IPS-NIHi7 (cell line): ENCODE results near the gene TOM1.

ENCODE experiments used
- DNase-seq: peaks from one replicate; pipeline ENCODE4 v3.0.0; 2012; ENCODE audit warnings: mixed read lengths; ENCODE audit errors: extremely low spot score

Gene TOM1

GRCh38 chr22:35307372-35307771, 7.7 kb downstream of the TOM1 start:
- DNase-seq, result no peak

DNA sequence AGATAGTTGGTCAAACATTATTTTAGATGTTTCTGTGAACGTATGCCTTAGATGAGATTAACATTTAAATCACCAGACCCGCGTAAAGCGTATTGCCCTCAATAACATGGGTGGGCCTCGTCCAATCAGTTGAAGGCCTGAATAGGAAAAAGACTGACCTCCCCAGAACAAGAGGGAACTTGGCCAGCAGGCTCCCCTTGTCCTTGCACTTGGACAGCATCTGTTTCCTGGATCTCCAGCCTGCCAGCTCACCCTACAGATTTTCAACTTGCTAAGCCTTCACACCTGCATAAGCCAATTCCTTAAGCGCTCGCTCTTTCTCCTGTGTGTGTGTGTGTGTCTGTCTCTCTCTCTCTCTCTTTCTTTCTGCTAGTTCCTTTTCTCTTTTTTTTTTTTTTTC, 8.2 kb downstream of the TOM1 start:
- no peak for DNase-seq

- no peak for DNase-seq
Observed at GRCh38 chr22:35308480-35309021, 8.9 kb downstream of the TOM1 start.

DNA sequence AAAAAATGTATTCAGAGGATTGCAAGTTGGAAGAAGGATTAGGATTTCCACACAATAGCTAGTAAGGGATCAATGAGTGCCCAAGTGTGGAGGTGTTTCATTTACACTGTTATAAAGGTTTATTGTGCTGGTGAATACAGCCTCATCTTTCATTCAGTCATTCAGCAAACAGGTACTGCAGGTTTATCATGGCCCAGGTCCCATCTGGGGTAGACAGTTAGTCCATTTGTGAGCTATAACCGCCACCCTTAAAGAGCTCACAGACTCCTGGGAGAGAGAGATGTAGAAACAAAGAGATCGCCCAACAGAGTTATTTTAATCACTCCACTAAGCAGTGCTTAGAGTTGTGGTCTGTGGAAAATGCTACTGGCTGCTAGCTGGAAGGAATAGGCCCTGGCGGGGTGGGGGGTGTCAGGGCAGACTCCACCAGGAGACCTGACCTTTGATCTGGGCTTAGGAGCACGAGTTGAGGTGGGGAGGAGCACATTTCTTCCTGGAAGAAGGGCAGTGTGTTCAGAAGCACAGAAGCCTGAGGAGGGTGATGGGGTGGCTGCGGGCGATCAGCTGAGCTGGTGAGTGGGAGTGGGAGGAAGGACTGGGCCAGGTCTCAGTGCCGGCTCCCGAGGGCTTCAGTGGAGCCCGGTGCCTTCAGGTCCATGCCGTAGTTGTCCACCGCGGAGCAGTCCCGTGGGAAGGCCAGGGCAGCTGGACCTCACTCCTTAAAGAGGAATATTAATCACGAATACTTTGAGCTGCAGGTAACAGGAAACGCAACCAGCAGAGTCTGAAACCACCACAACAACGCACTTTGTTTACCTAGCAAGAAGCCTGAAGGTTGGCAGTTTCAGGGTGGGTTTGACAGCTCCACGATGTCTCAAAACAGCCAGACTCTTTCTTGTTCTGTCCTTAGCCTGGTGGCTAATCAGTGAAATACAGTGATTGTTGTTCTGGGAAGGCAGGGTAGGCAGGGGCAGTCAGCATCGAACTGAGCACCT, 11.2 kb downstream of the TOM1 start:
- no peak for DNase-seq

DNA sequence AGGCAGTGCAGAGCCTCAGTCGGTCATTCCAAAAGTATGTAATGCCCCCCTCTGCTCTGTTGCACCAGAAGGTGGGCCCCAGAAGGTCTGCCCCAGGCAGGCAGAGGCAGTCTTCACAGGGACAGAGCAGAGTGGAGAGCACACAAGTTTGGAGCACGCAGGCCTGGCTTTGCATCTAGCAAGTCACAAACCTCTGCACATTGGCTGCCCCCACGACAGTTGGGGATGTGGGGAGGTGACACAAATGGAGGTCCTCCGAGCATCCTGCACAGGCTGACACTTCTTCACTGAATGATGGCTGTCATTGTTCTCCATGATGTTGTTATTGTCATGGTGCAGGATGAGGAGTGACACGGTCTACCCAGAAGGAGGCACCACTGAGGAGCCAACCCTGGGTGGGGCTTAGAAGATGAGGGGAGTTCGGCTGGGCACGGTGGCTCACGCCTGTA, 11.9 kb downstream of the TOM1 start:
- no peak for DNase-seq

DNA sequence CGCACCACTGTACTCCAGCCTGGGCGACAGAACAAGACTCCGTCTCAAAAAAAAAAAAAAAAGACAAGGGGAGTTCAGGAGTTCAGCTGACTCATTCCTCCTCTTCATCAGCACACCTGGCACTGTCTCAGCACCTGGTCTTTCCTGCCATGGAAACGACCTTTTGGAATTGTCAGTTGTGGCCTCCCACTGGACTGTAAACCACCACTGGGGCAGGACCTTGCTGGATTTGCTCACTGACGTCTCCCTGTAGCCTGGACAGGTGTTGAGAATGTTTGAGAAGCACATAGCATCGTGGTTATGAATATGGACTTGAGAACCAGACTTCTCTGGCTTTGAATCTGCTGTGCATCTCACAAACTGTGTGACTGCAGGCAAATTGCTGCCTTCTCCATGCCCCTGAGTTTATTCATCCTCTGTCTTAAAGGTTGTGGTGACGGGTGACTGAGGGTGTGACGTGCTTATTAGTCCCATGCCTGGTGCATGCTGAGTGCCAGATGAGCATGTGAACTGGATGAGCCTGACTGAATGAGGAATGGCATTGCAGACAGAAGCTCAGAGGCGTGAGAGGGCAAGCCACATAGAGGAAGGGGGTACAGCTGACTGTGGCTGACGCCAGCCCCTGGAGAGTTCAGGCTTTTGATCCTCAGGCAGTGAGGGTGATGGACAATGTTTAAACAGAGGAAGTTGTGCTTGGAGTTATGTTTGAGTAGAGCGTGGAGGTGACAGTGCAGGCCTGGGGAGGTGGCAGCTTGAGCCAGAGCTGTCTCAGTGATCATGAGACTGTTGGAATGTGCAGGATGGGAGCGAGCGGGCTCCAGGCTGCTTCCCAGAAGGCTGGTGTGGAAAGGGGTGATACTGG, 12.7 kb downstream of the TOM1 start:
- no peak for DNase-seq

DNA sequence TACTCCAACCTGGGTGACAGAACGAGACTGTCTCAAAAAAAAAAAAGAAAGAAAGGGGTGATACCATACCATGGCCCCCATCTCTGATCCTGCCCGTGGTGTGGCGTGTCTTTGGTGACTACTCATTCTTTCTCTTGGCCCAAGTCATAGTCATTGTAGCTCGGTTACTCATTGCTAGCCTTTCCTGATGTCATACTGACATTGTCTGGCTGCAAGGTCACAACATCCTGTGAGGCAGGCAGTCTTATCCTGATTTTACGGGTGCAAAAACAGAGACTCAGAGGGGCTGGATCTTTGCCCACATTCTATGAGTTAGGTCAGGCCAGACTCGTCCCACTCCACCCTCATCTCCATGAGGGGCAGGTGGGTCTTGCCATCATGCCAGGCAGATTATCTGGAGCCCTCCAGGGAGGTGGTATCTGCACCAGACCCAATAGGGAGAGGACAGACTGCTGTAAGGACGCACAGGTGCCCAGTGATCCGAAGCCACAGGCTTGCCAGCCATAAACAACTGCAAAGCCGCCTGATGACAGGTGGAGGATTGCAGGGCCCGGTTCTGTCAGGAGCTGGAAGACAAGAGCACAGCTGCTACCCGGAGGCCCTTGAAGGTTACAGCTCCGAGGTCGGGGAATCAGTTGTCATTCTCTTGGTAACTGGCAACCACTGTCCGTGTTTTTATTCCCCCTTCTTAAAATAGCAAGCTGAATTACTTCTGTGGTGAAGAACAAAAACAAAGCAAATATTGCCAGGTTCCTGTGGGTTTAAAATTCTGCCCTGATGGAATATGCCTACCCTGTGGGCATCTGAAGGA, 13.8 kb downstream of the TOM1 start:
- DNase-seq, result no peak

GRCh38 chr22:35314161-35314942, 14.7 kb downstream of the TOM1 start:
- peak; percentile 48 for DNase-seq

- no peak for DNase-seq
Observed at GRCh38 chr22:35315141-35315854, 15.6 kb downstream of the TOM1 start.

DNA sequence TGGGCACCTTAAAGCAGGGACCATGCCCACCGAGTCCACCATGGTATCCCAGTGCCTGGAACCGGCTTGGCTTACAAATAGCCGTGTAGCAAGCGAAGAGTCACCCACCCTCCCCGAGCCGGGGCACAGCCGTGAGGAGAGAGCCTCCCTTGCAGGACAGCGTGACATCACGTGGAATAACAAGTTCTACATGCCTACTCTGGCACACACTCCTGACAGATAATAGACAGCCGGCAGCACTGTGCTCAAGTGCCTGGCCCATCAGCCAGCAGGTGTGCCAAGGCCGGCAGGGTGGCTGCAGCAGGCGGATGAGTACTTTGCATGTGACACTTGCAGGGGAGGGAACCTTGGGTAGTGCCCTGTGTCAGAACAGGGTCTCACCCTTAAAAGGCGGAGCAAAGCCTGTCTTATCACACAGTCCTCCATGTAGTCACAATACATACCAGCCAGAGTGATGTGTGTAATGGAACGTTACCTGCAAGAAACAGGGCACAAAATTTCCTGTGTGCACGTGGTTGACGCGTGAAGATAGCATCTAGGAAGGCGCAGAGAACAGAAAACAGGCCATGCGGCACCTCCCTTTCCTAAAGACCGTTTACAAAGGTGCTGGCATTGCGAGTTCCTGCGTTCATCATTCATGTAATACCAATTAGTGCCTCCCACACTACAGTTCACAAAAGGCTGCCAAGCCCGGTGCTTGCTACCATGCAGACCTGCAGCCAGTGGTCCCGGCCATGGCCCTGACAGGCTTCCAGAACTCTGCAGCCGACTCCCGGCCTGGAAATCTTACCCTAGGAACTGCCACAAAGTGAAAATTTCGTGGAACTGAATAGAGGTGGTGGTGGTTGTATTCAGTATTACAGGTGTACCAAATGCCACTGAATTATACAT, 16.4 kb downstream of the TOM1 start:
- no peak for DNase-seq

- DNase-seq, result no peak
Observed at GRCh38 chr22:35316751-35317150, 17.1 kb downstream of the TOM1 start.

DNA sequence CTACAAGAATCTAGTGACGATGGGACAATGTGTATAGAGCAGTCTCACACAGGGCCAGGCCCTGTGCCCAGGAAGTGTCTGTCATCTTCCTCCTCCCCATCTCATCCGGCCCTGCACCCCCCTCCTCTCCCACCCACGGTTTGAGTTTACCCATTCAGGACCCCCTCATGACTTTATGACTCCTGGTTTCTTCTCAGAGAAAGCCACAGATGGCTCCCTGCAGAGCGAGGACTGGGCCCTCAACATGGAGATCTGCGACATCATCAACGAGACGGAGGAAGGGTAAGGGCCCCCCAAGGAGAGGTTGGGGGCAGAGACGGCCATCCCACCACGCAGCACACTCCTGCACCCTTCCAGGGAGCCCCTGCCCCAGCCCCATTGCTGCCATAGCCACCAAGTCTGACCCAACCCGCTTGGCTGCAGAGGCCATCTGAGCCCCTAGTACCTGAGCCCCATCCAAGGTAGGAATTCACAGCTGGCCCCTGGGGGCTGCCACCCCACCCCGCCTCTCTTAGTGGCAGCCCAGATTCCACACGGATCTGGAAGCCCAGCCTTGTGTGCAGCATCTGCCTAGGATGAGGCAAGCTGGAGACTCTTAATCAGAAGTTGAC, 18.1 kb downstream of the TOM1 start:
- DNase-seq, result no peak

GRCh38 chr22:35318346-35319215, 18.9 kb downstream of the TOM1 start:
- DNase-seq, result no peak

DNA sequence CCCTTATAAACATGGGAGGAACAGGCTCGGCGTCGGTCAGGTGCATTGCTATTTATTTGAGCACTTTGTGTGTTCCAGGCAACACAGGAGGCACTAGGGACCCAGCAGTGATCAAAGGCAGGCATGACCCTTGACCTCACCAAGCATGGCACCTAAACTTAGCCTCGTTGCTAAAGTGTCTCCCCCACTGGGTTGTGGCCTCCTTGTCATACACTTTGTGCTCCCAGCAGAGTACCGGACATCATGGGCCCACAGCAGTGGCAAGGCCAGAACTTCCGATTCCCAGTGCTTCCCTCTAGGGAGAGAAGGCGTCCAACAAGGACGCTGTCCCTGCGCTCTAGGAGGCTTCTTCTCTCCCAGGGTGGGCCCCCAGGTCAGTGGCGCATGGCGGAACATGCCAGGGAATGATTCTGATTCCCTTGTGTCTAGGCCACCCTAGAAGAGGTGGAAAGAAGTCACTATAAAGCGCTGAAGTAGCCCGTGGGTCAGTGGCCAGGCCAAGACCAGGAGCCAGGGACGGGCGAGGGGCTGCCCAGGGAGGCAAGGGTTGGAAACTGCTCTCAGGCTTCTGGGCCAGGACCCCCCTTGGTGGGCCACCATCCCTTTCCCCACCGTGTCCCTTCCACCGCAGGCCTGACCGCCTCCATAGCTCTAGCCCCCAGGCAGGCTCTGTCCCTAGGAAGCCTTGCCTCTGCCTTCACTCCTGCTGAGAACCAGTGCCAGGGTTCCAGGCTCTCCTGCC, 19.7 kb downstream of the TOM1 start:
- DNase-seq, result no peak

DNA sequence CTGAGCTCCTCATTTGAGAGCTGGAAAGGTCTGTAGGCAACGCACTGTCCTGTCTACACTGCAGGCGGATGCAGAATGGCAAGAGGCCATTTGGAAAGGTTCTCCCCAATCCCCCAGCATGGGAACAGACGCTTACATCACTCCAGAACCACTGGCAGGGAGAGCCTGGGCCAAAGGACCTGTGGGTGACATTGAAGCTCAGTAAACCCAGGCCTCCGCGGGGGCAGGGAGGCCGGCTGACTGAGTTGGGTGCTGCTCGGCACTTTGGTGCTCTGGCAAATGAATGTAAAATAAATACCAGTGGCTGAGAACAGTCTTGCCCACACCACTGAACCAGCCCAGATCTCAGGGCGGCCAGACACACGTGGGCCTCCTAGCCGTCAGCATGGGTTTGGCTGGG, 22.4 kb downstream of the TOM1 start:
- no peak for DNase-seq

- DNase-seq, result no peak
Observed at GRCh38 chr22:35322893-35323292, 23.2 kb downstream of the TOM1 start.

DNA sequence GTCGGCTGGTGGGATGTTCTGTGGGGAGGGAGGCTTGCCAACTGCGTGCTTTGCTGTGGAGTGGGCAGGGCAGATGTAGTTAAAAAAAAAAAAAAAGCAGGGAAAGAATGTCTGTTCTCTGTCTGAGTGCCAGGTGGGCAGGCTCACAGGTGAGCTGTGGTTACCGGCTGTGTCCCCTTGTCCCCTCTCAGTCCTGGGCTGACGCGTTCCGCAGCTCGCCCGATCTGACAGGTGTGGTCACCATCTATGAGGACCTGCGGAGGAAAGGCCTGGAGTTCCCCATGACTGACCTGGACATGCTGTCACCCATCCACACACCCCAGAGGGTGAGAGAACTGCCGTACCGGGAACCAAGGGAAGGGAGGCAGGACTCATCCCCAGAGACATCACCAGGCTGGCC, 23.6 kb downstream of the TOM1 start:
- DNase-seq, result no peak
